Sigmoid colon (tissue), 7 donors: ENCODE results near the gene ZNF683. TPM values are rescaled to one million over a fixed set of nuclear protein-coding genes. Genes with fewer than 3 reads are reported as not detected.
A peak's percentile ranks its signal among the peaks of the same experiment; 100 is the strongest.

Experiments
- DNase-seq: peaks from one replicate; pipeline ENCODE4 v3.0.0-alpha.2; 2019
- H3K27ac ChIP-seq, 4 donors: fragments of 200-600 bp; sonication (generic); one replicate each; pipeline ENCODE4 v1.5.1; 2016 to 2019; ENCODE audit warnings: mild to moderate bottlenecking in 1 of 4
- H3K27me3 ChIP-seq, 3 donors: fragments of 200-600 bp; sonication (generic); one replicate each; pipeline ENCODE4 v1.5.1; 2019; ENCODE audit warnings: mild to moderate bottlenecking in 1 of 3
- H3K36me3 ChIP-seq, 4 donors: fragments of 200-600 bp; sonication (generic); one replicate each; pipeline ENCODE4 v1.5.1; 2016 to 2019
- H3K4me1 ChIP-seq, 4 donors: fragments of 200-600 bp; sonication (generic); one replicate each; pipeline ENCODE4 v1.5.1; 2017 to 2019
- H3K4me3 ChIP-seq, 4 donors: fragments of 200-600 bp; sonication (generic); one replicate each; pipeline ENCODE4 v1.5.1; 2017 to 2019; ENCODE audit warnings: mild to moderate bottlenecking in 2 of 4, moderate library complexity in 1 of 4
- H3K9me3 ChIP-seq, 4 donors: fragments of 200-600 bp in 3 of 4; sonication (generic) in 3 of 4; one replicate each; pipeline versions ENCODE4 v1.5.1 to v1.6.1; 2013 to 2019
- EP300 ChIP-seq, 4 donors: sonication (generic); formaldehyde crosslinking; IDR thresholded peaks; one replicate each; pipeline ENCODE4 v1.6.1; 2017; ENCODE audit warnings: antibody characterized with exemption in 4 of 4
- POLR2A ChIP-seq, 2 donors: fragments of 450-650 bp; IDR thresholded peaks; one replicate each; pipeline ENCODE4 v1.6.1; 2016; ENCODE audit warnings: antibody characterized with exemption in 2 of 2, mild to moderate bottlenecking in 2 of 2, moderate library complexity in 2 of 2
- POLR2AphosphoS5 ChIP-seq, 4 donors: sonication (generic); formaldehyde crosslinking; IDR thresholded peaks; one replicate each; pipeline ENCODE4 v1.6.1; 2017; ENCODE audit warnings: antibody characterized with exemption in 4 of 4
- WGBS, 2 donors: extraction: QIAGEN DNeasy Blood & Tissue Kit; methylation state at CpG; one replicate each; pipeline ENCODE4 v1.1.7; 2013; 5-methylcytosine and 5-hydroxymethylcytosine counted together
- intact Hi-C: fragments of 100-400 bp; cut with DNase I; formaldehyde crosslinking; loops from one replicate; pipeline ENCODE4 v1.15.1; 2023
- polyA plus RNA-seq, 3 donors: library from polyadenylated mRNA; stranded (reverse); fragments of 200-250 nt; gene quantifications; one replicate each; pipeline ENCODE4 v1.2.3, GENCODE V29; 2013
- total RNA-seq, 4 donors: library from RNA; depleted of rRNA; stranded (reverse); fragments of >200 nt; gene quantifications; one replicate each; pipeline ENCODE4 v1.1.0, GENCODE V29; 2016
- TF ChIP-seq, protein P1 (sequence below), 4 experiments: fragments of 450-650 bp in 3 of 4; fragments of 200-600 bp in 1 of 4; IDR thresholded peaks; one replicate each; pipeline ENCODE4 v1.5.1; 2016 to 2019; ENCODE audit warnings: antibody characterized with exemption in 4 of 4, mild to moderate bottlenecking in 3 of 4, moderate library complexity in 2 of 4
- donor health status: healthy with polysubstance abuse.
- donor health status: Bipolar disorder and iron deficiency.
- donor health status: healthy.

The ZNF683 gene
- total and polyA plus RNA-seq, 7 donors: 0.52 TPM; not detected in 6

GRCh38 chr1:26362331-26362730 lies 10.2 kb downstream of the ZNF683 start:
- intact Hi-C loops: no loop called here
- no peaks in the 10 kb centered on the region for H3K36me3 ChIP-seq
- TF ChIP-seq, protein P1, sequence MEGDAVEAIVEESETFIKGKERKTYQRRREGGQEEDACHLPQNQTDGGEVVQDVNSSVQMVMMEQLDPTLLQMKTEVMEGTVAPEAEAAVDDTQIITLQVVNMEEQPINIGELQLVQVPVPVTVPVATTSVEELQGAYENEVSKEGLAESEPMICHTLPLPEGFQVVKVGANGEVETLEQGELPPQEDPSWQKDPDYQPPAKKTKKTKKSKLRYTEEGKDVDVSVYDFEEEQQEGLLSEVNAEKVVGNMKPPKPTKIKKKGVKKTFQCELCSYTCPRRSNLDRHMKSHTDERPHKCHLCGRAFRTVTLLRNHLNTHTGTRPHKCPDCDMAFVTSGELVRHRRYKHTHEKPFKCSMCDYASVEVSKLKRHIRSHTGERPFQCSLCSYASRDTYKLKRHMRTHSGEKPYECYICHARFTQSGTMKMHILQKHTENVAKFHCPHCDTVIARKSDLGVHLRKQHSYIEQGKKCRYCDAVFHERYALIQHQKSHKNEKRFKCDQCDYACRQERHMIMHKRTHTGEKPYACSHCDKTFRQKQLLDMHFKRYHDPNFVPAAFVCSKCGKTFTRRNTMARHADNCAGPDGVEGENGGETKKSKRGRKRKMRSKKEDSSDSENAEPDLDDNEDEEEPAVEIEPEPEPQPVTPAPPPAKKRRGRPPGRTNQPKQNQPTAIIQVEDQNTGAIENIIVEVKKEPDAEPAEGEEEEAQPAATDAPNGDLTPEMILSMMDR (IDR thresholded peaks at IDR 0.05): no peak
- TF ChIP-seq POLR2AphosphoS5 (IDR thresholded peaks at IDR 0.05) (no peak), POLR2A (IDR thresholded peaks at IDR 0.05) (no peak), EP300 (IDR thresholded peaks at IDR 0.05) (no peak)
- H3K4me1 ChIP-seq: peaks cover 0 to 12% (median 12%) of the 10 kb centered on the region in 4 donors
- no peak overlapping the region for H3K4me3 ChIP-seq
- peaks cover 26 to 74% (median 55%) of the 10 kb centered on the region in 3 donors for H3K27me3 ChIP-seq
- DNase-seq: no peak
- no peaks in the 10 kb centered on the region for H3K9me3 ChIP-seq
- H3K27ac ChIP-seq: no peak overlapping the region
- WGBS, 2 donors: 89 to 96% methylated on average over 3 of the region's 3 CpGs

- peak; percentile 56 for DNase-seq
- no peak overlapping the region for H3K4me3 ChIP-seq
- no peaks in the 10 kb centered on the region for H3K9me3 ChIP-seq
- intact Hi-C loops: no loop called here
- TF ChIP-seq POLR2A (IDR thresholded peaks at IDR 0.05): no peak
- TF ChIP-seq, protein P1 (IDR thresholded peaks at IDR 0.05): no peak
- TF ChIP-seq EP300 (IDR thresholded peaks at IDR 0.05): no peak
- TF ChIP-seq POLR2AphosphoS5 (IDR thresholded peaks at IDR 0.05): no peak
- peaks cover 26 to 78% (median 60%) of the 10 kb centered on the region in 3 donors for H3K27me3 ChIP-seq
- 82 to 92% methylated on average over 12 of the region's 12 CpGs for WGBS, 2 donors
- no peaks in the 10 kb centered on the region for H3K36me3 ChIP-seq
- H3K27ac ChIP-seq: no peak overlapping the region
- peaks cover 0 to 12% (median 12%) of the 10 kb centered on the region in 4 donors for H3K4me1 ChIP-seq
These were observed 10.9 kb downstream of the ZNF683 start for GRCh38 chr1:26361605-26362122.

DNA sequence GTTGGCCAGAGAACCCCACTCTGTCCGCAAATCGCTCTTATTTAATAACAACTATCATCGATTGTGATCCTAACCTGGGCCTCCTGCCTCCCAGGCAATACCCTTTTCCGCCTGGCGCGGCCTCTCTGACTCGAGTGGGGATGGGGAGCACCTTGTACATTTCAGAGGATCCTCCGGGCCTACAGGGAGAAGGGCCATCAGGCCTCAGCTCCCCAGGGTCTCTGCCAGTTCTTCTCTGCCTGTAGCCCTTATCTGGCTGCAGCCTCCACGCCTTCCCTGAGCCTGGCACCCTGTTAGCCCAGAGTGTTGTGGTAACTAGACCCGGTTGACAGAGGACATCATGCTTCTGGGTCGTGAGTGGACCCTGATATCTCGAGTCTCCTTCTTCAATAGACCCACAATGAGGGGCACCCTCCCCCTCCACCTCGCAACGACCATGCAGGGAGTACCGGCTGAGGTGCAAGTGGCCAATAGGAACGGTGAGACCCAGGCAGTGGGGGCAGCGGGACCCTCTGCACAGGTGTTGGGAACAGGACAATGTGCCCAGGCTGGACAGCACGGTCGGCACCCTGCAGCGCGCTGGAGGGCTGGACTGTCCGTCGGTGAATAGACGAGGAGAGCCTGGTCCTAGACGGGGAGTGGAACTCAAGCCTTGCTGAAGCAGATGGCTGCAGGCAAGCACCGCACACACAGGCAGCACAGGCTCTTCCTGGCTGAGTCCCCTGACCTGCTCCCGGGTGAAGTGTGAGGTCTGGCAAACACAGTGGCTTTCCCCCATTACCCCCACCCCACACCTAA lies 11.5 kb downstream of the ZNF683 start:
- Histone ChIP-seq H3K9me3 (no peaks in the 10 kb centered on the region), H3K27me3 (peaks cover 26 to 78% (median 62%) of the 10 kb centered on the region in 3 donors), H3K4me1 (peaks cover 0 to 12% (median 12%) of the 10 kb centered on the region in 4 donors), H3K36me3 (no peaks in the 10 kb centered on the region), H3K4me3 (peak overlapping the region in 2 of 4 donors; percentile 4 to 21), H3K27ac (no peak overlapping the region)
- intact Hi-C loops: no loop called here
- WGBS, 2 donors: 53 to 69% methylated on average over 27 of the region's 27 CpGs
- DNase-seq: peak; percentile 56
- TF ChIP-seq POLR2A (IDR thresholded peaks at IDR 0.05) (no peak), POLR2AphosphoS5 (IDR thresholded peaks at IDR 0.05) (no peak), EP300 (IDR thresholded peaks at IDR 0.05) (no peak)
- TF ChIP-seq, protein P1 (IDR thresholded peaks at IDR 0.05): no peak

DNA sequence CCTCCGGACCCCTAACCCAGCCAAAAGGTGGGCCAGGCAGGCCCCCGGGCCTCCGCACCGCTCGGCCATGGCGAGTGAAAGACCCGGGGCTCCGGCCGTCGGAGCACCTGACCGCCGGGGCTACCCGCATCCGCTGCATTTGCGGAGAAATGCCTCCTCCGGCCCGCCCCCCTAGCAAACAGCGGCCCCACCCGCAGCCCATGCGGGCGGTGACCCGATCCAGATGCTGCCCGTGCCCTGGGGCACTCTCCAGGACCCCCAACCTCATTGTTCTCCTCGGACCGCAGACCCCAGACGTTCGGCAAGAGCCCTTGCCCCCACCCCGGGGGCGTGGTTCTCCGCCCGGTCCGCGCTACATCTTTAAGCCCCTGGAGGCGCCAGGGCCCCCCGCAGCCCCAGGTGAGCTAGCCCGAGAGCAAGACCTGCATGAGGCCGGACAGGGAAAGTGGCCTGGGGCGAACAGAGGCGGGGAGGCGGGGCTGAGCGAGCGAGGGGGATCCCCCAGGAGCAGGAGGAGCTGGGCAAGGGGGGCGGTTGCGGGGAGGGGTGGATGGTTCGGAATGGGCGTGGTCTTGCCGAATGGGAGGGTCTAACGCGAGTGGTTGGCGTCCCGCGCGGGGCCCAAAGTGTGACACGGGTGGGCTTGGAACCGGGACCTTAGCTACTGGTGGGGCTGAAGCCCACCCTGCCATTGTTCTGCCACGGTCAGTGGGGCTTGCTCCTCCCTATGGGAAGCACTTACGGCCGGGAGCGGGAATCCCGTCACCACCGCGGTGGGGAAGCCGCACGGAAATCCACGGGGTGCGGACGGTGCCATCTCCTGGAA lies 12.4 kb downstream of the ZNF683 start:
- 3 to 4% methylated on average over 67 of the region's 67 CpGs for WGBS, 2 donors
- peak overlapping the region in 2 of 4 donors; percentile 4 to 21 for H3K4me3 ChIP-seq
- peaks cover 26 to 79% (median 66%) of the 10 kb centered on the region in 3 donors for H3K27me3 ChIP-seq
- no peak overlapping the region for H3K27ac ChIP-seq
- no peaks in the 10 kb centered on the region for H3K36me3 ChIP-seq
- intact Hi-C loops: no loop called here
- peak; percentile 63 for DNase-seq
- H3K4me1 ChIP-seq: peaks cover 0 to 12% (median 12%) of the 10 kb centered on the region in 4 donors
- TF ChIP-seq, protein P1 (IDR thresholded peaks at IDR 0.05): no peak
- TF ChIP-seq EP300 (IDR thresholded peaks at IDR 0.05) (no peak), POLR2A (IDR thresholded peaks at IDR 0.05) (no peak), POLR2AphosphoS5 (IDR thresholded peaks at IDR 0.05) (no peak)
- H3K9me3 ChIP-seq: no peaks in the 10 kb centered on the region
